DOHH2 (cell line): ENCODE data around the gene LMNB1.
A peak's percentile ranks its signal among the peaks of the same experiment; 100 is the strongest.

Experiments
- H3F3A ChIP-seq: fragments of 200-600 bp; sonication (generic), shearing (Covaris generic); 2 replicates; pipeline ENCODE4 v1.6.0; 2016; ENCODE audit warnings: antibody characterized with exemption, mild to moderate bottlenecking; ENCODE audit not compliant: control insufficient read depth, insufficient read depth
- H3K27ac ChIP-seq: fragments of 200-600 bp; sonication (generic); 2 replicates; pipeline ENCODE4 v1.5.1; 2014; ENCODE audit warnings: low read depth, mild to moderate bottlenecking, low read length, moderate library complexity
- H3K27me3 ChIP-seq: fragments of 200-600 bp; sonication (generic); 2 replicates; pipeline ENCODE4 v1.6.1; 2014; ENCODE audit warnings: mild to moderate bottlenecking, low read length, mixed read lengths; ENCODE audit not compliant: control insufficient read depth
- H3K36me3 ChIP-seq: fragments of 200-600 bp; sonication (generic); 2 replicates; pipeline ENCODE4 v1.6.1; 2014; ENCODE audit warnings: mild to moderate bottlenecking, low read length, moderate library complexity, mixed read lengths; ENCODE audit not compliant: control insufficient read depth
- H3K4me1 ChIP-seq: fragments of 200-600 bp; sonication (generic); 2 replicates; pipeline ENCODE4 v1.6.1; 2014; ENCODE audit warnings: mild to moderate bottlenecking, low read length, mixed read lengths; ENCODE audit not compliant: control insufficient read depth
- H3K4me2 ChIP-seq: fragments of 200-600 bp; sonication (generic); 2 replicates; pipeline ENCODE4 v1.6.0; 2014; ENCODE audit warnings: mild to moderate bottlenecking, low read length, moderate library complexity
- H3K4me3 ChIP-seq: fragments of 200-600 bp; sonication (generic); 2 replicates; pipeline ENCODE4 v1.5.1; 2014; ENCODE audit warnings: mild to moderate bottlenecking, low read length, mixed read lengths
- H3K79me2 ChIP-seq: fragments of 200-600 bp; sonication (generic); 2 replicates; pipeline ENCODE4 v1.6.1; 2014; ENCODE audit warnings: mild to moderate bottlenecking, low read length, mixed read lengths; ENCODE audit not compliant: control insufficient read depth
- H3K9me2 ChIP-seq: fragments of 200-600 bp; sonication (generic); replicated peaks from 2 replicates; pipeline ENCODE4 v1.6.1; 2014; ENCODE audit warnings: mild to moderate bottlenecking, low read length, mixed read lengths; ENCODE audit not compliant: control insufficient read depth
- H3K9me3 ChIP-seq: fragments of 200-600 bp; sonication (generic); 2 replicates; pipeline ENCODE4 v1.6.1; 2014; ENCODE audit warnings: antibody characterized with exemption, low read length, mixed read lengths; ENCODE audit not compliant: control insufficient read depth, insufficient read depth
- H4K20me1 ChIP-seq: fragments of 200-600 bp; sonication (generic); 2 replicates; pipeline ENCODE4 v1.6.0; 2014; ENCODE audit warnings: low read depth, mild to moderate bottlenecking, antibody characterized with exemption, low read length, moderate library complexity; ENCODE audit not compliant: control insufficient read depth, insufficient read depth
- CTCF ChIP-seq: fragments of 200-600 bp; sonication (generic); IDR thresholded peaks from one replicate; pipeline ENCODE4 v1.5.1; 2014; ENCODE audit warnings: antibody characterized with exemption, mild to moderate bottlenecking, low read depth, low read length; ENCODE audit not compliant: poor library complexity, severe bottlenecking
- EZH2phosphoT487 ChIP-seq: fragments of 200-600 bp; sonication (generic); IDR thresholded peaks from 2 replicates; pipeline ENCODE4 v1.6.1; 2017; ENCODE audit warnings: borderline replicate concordance, mild to moderate bottlenecking, antibody characterized with exemption, low read length, moderate library complexity, mixed read lengths

LMNB1 gene

GRCh38 chr5:126794157-126794828, 17.4 kb downstream of the LMNB1 start:
- Histone ChIP-seq H4K20me1 (peaks cover 38% of the 10 kb centered on the region), H3K27me3 (no peaks in the 10 kb centered on the region), H3K27ac (no peak overlapping the region), H3K36me3 (peaks cover 31% of the 10 kb centered on the region), H3K9me2 (no peaks in the 10 kb centered on the region), H3K79me2 (peaks cover 100% of the 10 kb centered on the region), H3F3A (peaks cover 5% of the 10 kb centered on the region; the same call in 1 of the 2 replicates), H3K4me1 (peaks cover 79% of the 10 kb centered on the region), H3K9me3 (no peaks in the 10 kb centered on the region), H3K4me3 (no peak overlapping the region), H3K4me2 (no peak overlapping the region)
- no peak for TF ChIP-seq CTCF
- no peak for TF ChIP-seq EZH2phosphoT487

GRCh38 chr5:126799780-126800179, 22.8 kb downstream of the LMNB1 start:
- no peaks in the 10 kb centered on the region for H3K27me3 ChIP-seq
- peaks cover 42% of the 10 kb centered on the region for H3K36me3 ChIP-seq
- H3K9me2 ChIP-seq: no peaks in the 10 kb centered on the region
- H3K4me2 ChIP-seq: no peak overlapping the region; the same call in none of the 2 replicates
- H3K79me2 ChIP-seq: peaks cover 100% of the 10 kb centered on the region
- TF ChIP-seq EZH2phosphoT487: no peak
- H3K4me3 ChIP-seq: no peak overlapping the region
- no peak overlapping the region for H3K27ac ChIP-seq
- no peaks in the 10 kb centered on the region for H3K9me3 ChIP-seq
- peaks cover 26% of the 10 kb centered on the region for H4K20me1 ChIP-seq
- peaks cover 79% of the 10 kb centered on the region for H3K4me1 ChIP-seq
- peaks cover 18% of the 10 kb centered on the region for H3F3A ChIP-seq

- Histone ChIP-seq H3K4me2 (peak overlapping the region; percentile 46), H3K4me3 (0 out of 2 replicates have a peak overlapping the region, but pooled peaks have one; percentile 6), H3F3A (peaks cover 28% of the 10 kb centered on the region), H3K4me1 (peaks cover 85% of the 10 kb centered on the region), H3K36me3 (peaks cover 49% of the 10 kb centered on the region), H3K9me2 (no peaks in the 10 kb centered on the region), H3K79me2 (peaks cover 100% of the 10 kb centered on the region), H4K20me1 (peaks cover 20% of the 10 kb centered on the region; the same call in 1 of the 2 replicates), H3K27me3 (no peaks in the 10 kb centered on the region), H3K9me3 (no peaks in the 10 kb centered on the region), H3K27ac (no peak overlapping the region; the same call in 1 of the 2 replicates)
- TF ChIP-seq CTCF: no peak
- no peak for TF ChIP-seq EZH2phosphoT487
Observed at GRCh38 chr5:126801174-126801991, 24.4 kb downstream of the LMNB1 start.

GRCh38 chr5:126801992-126802294, 25.0 kb downstream of the LMNB1 start:
- Histone ChIP-seq H3F3A (peaks cover 32% of the 10 kb centered on the region), H3K9me2 (no peaks in the 10 kb centered on the region), H3K36me3 (peaks cover 55% of the 10 kb centered on the region), H3K27ac (no peak overlapping the region; the same call in 1 of the 2 replicates), H3K27me3 (no peaks in the 10 kb centered on the region), H3K4me2 (peak overlapping the region; percentile 46; the same call in 1 of the 2 replicates), H3K4me3 (0 out of 2 replicates have a peak overlapping the region, but pooled peaks have one; percentile 6), H4K20me1 (peaks cover 20% of the 10 kb centered on the region; the same call in 1 of the 2 replicates), H3K4me1 (peaks cover 88% of the 10 kb centered on the region), H3K79me2 (peaks cover 100% of the 10 kb centered on the region), H3K9me3 (no peaks in the 10 kb centered on the region)
- TF ChIP-seq CTCF (peak; percentile 47), EZH2phosphoT487 (no peak)
